IPS DF 19.7 (cell line): ENCODE data around the gene DBNDD2.

ENCODE experiments used
- DNase-seq: peaks from one replicate; pipeline ENCODE4 v3.0.0-alpha.2; 2013; ENCODE audit warnings: low read depth, low spot score

The DBNDD2 gene

DNA sequence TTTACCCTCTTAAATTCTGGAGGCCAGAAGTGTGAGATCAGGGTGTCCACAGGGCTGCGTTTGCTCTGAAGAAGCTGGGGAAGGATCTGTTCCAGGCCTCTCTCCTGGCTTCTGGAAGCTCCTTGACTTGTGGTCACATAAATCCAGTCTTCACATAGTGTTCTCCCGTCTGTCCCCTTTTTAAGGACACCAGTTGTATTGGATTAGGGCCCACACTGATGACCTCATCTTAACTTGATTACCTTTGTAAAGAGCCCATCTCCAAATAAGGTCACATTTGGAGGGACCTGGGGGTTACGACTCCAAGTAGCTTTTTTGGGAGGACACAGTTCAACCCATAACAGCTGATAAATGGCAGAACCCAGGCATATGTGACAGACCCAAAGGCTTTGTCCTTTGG lies 41.4 kb downstream of the DBNDD2 start:
- no peak for DNase-seq

DNA sequence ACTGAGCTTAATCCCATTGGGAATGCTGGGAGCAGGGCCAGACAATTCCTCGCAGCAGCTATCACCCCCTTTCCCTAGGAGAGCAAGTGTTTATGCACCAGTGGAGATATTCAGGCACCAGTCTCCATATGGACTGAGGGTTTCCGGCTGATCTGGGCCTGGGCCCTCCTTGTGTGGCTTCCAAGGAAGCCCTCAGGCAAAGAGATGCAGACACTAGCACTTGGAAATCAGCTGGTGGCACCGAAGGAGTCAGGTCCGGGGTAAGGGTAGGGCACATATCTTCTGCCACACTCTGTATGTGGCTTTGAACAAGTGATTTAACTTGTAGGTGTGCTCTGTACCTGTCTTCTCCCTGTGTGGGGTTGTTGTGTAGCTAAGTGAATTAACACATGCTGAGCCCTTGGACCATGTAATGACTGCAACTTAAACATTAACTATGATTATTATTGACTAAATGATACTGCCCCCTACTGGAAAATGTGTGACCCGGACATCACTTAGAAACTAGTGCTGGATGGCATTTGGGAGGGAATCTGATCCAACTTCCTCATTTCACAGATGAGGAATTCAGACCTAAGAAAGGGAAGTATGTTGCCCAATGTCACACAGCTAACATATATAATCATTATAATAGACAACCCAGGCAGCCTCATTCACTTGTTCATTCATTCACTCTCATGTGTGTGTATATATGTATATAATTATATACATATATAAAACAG lies 42.2 kb downstream of the DBNDD2 start:
- DNase-seq: no peak

DNA sequence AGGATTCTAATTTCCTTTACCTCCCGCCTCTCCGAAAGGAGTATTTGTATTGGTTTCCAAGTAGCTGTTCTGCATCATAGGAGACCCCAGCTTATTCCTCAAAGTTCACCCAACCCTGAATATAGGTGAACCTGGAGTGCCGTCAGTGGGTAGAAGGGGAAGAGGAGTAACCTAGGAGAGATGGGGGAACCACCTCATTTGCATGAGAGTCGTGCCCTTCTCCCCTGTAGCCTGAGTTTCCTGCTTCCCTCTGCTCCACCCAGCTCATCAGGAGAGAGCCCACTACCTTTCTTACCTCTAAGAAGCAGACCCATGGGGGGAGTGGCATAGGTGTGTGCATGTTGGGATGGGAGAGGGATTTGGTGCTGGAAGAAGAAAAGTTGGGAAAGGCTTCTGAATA lies 44.1 kb downstream of the DBNDD2 start:
- DNase-seq: no peak

DNA sequence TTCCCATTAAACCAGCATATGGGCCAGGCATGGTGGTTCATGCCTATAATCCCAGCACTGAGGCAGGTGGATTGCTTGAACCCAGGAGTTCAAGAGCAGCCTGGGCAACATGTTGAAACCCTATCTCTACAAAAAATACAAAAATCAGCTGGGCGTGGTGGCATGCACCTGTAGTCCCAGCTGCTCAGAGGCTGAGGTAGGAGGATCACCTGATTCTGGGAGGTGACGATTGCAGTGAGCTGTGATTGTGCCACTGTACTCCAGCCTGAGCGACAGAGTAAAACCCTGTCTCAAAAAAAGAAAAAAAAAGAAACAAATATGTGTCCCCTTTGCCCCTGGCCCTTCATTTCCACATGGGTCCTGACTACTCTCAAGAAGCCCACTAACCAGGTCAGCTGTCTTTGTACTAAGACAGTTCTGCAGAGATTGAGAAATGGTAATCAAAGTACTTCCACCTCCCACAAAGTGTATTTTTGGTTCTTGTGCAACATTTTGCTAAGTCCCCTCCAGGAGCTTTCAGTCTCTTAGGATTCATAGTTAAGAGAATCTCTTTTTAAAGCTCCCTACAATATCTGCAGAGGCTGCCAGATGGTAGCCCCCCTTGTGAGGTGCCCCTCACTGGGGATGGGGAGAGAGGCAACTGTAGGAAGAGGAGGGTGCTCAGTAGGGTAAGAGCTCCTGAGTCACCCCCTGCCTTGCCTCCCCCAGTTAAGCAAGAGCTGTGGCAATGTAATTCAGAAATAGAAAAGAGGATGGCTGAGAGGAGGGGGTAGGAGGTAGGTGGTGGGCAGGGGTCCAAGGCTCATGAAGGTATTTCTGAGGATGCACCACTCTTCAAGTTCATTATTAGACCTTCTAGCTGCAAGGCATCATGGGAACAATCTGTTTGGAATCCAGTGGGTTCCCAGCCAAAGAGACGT lies 44.9 kb downstream of the DBNDD2 start:
- DNase-seq: no peak

DNA sequence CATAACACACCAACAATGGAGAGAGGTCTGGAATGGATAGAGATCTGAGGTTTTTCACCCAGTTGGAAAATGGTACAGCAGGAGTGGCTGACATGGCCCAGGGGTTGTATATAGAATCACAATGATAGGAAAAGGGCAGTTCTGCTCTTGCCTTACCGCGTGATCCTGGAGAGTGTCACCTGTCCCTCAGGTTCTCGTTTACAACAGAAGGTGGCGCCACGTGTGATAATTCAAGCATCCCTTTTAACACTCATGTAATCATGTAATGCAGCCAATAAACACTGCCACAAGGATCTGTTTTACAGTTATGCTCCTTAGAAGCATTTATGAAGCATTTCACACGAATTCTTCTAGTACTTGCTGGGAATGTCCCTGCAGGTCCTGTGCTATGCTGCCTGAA lies 48.5 kb downstream of the DBNDD2 start:
- no peak for DNase-seq

DNA sequence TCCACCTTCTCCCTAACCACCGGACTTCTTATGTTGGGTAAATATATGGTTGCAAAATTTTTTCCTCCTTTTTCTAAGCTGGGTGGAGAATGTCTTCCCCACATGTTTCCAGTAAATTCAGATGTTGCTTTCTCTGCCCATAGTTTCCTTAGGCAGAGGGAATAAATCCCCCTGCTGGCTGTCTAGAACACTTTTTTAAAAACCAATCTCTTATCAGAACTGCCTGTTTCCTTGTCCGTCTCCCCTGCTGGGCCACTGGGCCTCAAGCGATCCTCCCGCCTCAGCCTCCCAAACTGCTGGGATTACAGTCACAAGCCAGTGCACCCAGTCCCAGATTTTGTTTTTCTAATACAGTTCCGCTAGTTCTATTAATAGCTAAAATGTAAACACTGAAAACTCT lies 51.5 kb downstream of the DBNDD2 start:
- no peak for DNase-seq
